Suprapubic skin (tissue), 3 donors: Measurements from ENCODE around the gene ZNF436.

ENCODE experiments used
- CTCF ChIP-seq, 2 donors: fragments of 200-600 bp in 1 of 2; fragments of 450-650 bp in 1 of 2; sonication (generic) in 1 of 2; IDR thresholded peaks; one replicate each; pipeline ENCODE4 v1.5.1; 2016 to 2019; ENCODE audit warnings: antibody characterized with exemption in 2 of 2, mild to moderate bottlenecking in 1 of 2, moderate library complexity in 1 of 2
- POLR2AphosphoS5 ChIP-seq, 3 donors: sonication (generic); formaldehyde crosslinking; IDR thresholded peaks; one replicate each; pipeline ENCODE4 v1.6.1; 2017; ENCODE audit warnings: antibody characterized with exemption in 3 of 3

GRCh38 chr1:23358310-23358875, 11.2 kb downstream of the ZNF436 start:
- no peak for TF ChIP-seq POLR2AphosphoS5 (IDR thresholded peaks at IDR 0.05)
- no peak for TF ChIP-seq CTCF (IDR thresholded peaks at IDR 0.05)
